Measurements from ENCODE around the gene COL27A1.

COL27A1 gene

DNA sequence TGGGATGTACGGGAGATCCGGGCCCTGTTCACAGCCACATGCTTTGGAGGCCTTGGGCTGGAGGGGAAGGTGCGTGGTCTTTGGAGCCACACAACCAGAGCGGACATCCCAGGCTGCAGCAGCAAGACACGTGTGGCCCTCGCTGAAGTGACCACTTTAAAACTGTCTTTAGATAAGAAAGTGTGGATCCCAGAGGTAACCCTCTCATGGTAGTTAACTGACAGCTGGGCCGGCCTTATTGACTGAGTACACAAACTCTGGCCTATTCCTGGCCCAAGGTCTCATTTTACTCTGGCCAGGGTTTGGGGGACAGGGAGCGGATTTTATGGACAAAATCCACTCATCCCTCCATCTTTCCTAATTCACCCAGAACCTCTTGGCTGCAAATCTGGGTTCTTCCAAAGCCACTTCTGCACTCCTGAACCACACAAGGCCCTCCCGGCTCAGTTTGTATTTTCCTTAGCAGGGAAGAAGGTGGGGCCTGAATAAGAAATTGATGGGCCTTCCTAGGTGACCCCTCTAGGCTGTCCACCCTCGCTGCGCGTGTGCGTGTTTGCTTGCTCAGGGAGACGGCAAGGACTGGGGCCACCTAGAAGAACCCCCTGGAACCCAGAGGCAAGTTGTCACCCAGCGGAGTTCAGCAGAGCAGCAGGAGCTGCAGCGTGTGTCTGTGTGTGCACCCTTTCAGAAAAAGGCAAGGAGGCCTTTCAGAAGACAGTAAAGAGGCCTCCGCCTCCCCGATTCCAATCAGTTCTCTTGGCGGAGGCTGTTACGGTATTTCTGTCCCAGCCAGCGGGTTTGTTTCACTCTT lies 94.3 kb downstream of the COL27A1 start:
- no peak for DNase-seq

GRCh38 chr9:114250235-114250568 lies 94.9 kb downstream of the COL27A1 start:
- DNase-seq: no peak

DNA sequence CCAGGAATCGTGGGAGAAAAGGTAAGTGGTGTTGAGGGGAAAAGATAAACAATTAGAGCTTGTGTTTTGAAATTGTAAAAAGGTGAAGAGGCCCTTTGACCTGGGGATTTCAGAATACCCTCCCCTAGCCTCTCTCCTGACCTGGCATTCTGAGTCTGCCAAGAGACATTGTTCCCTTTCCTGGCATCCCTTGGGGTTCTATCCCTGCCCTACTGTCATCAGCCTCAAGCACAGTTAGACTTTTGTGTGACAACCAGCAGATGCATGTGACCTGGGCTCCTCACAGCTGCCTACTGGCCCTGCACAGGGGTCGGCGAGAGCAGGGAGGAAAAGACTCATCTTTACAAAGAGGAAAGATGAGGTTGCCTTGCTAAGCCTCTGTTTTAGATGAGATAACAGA lies 95.3 kb downstream of the COL27A1 start:
- no peak for DNase-seq

DNA sequence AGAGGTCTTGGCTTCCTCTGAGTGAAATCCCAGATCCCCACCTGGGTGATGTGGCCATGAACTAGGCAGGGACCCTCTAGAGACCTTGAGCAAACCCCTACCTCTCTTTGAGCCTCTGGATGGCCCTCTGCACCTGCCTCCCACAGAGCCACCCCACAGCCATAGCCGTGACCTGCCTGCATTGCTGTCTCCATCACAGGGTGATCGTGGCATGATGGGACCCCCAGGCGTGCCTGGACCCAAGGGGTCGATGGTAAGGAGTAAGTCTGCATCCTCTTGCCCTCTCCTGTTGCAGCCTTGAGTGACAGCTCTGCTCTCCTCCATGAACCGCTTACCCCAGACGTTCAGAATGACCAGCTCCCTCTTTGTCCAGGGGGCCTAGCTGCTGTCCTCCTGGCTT lies 97.1 kb downstream of the COL27A1 start:
- DNase-seq: no peak

DNA sequence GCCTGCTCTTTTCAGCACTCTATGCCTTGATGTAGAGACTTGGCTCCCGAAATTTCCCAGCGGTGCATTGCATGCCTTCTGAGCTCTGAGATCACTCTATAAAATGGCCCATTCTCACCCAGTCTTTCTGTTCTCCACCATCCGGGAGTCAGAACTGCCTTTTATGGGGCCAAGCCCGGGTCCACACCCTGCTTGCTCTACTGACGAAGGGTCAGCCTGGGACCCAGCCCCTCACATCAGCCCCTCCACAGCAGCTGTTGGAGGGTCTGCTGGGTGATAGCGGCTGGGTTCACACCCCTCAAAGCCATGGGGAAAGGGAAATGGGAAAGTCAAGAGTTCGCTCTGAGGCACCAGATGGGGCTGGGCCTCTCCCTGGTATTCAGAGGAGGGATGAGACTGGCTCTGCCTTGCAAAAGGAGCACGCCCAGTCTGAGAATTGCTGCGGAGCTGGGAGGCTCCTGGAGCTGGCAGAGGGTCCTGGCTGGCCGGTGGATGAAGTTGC lies 101.5 kb downstream of the COL27A1 start:
- no peak for DNase-seq

DNA sequence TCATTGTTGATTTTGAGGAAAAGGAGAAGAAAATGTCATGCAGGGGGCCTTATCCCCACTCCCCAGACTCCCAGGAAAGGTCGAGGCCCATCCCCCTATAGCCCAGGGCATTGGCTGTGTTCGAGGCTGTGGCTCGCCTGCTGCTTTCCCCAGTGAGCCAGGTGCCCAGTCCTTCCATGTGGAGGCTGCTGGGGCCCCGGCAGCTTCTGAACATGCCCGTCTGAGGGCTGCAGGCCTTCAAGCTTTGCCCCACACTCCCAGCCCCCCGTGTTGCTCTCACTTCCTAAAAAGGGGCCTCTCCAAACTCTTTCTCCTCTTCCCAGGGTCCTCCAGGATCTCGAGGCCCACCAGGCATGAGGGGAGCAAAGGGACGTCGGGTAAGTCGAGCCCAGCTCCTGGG lies 102.9 kb downstream of the COL27A1 start:
- DNase-seq: no peak

DNA sequence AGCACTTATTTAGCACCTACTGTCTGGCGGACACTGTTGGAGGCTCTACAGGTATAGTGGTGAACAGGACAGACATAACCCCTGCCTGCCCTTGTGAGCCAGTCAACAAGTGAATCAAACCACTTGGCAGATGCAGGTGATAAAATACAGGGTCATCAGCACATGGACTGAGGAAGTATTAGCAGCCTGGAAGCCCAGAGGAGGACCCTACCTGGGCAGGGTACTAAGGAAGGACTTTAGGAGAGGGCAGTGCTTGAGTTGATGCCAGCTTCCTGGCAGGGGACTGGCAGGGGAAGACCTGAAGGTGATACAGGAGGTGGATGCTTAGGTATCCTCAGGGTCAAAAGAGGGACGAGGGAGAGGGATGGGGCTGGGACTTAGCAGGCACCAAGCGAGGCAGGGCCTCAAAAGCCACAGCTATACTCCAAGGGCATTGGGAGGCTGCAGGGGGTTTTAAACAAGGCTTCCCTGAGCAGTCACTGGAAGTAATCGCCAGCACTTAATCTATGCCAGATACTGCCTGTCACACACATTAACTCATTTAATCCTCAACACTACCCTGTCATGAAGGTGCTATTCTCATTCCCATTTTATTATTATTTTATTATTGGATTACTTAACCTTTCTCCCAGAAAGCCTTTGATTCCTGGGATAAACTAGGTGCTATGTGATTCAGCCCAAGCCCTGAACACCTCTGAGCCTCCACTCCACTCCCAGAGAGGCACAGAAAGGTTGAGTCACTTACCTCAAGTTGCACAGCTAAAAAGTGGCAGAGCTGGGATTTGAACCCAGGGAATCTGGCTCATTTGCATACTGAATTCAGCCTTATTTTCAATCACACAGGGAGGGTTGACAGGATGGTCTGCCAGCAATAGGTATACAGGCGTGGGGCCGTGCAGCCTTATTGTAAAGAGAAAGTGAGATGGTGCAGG lies 103.8 kb downstream of the COL27A1 start:
- no peak for DNase-seq

- DNase-seq: no peak
Observed at GRCh38 chr9:114259798-114260523, 104.6 kb downstream of the COL27A1 start.

DNA sequence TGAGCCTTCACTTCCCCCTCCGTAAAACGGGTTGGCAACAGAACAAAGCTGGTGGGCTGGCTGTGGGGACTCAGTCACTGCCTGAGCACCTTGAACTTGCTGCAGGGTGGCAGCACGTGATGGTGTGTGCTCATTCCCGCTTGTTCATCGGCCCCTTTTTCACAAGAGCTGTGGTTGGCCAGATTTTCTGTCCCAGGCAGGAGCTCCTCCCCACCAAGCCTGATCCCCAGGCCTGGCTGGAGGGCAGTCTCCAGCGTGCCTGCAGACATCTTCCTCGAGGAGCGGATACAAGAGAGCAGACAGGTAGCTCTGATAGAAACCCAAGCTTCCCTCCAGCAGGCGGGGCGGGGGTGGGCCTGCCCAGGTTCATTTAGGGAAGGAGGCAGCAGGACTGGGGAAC lies 105.7 kb downstream of the COL27A1 start:
- no peak for DNase-seq

DNA sequence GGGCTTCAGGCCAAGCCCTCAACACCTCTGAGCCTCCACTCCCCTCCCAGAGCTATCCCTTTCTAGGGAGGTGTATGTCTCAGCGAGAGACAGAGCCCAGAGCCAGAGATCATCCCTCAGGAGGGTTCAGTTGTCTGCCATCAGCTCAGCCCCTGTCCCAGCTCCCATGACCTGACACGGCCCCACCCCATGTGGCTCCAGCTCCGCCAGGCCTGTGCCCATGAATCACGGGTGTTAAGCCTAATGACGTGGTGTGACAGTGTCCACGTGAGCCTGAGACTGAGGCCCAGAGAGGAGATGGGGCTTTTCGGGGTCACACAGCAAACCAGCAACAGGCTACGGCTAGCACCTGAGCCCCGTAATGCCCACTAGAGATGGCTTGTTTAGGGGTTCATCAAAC lies 106.7 kb downstream of the COL27A1 start:
- no peak for DNase-seq

GRCh38 chr9:114263853-114264510 lies 108.6 kb downstream of the COL27A1 start:
- no peak for DNase-seq

DNA sequence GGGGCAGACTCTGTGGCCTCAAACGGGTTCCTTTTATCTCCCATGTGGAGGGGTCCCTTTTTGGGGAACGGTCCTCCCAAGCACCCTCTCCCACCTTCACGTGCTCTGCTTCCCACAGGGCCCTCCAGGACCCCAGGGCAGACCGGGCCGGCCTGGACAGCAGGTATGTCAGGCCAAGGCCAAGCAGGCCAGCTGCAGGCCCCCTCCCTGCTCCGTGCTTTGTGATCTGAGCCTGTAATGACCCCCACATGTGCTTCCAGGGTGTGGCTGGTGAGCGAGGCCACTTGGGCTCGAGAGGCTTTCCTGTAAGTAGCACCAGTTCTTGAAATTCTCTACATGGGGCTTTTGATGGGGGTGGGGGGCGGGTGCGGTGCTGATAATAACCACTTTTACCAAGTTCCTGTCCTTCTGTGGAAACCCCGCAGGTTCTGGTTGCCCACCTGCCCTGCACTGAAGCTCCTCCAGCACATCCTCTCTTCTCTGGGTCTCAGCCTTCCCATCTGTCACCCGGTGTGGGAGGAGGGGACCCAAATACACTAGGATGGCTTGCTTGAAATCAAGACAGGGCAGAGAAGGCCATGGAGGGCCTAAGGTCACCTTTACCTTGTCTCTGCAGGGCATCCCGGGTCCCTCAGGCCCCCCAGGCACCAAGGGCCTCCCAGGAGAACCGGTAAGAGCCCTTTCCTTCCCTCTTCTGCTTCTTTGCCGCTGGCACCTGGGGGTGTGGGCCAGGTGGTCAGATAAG lies 109.6 kb downstream of the COL27A1 start:
- DNase-seq: no peak

GRCh38 chr9:114266969-114267368 lies 111.6 kb downstream of the COL27A1 start:
- no peak for DNase-seq

GRCh38 chr9:114269023-114269422 lies 113.7 kb downstream of the COL27A1 start:
- no peak for DNase-seq

- no peak for DNase-seq
Observed at GRCh38 chr9:114270120-114270975, 115.0 kb downstream of the COL27A1 start.

DNA sequence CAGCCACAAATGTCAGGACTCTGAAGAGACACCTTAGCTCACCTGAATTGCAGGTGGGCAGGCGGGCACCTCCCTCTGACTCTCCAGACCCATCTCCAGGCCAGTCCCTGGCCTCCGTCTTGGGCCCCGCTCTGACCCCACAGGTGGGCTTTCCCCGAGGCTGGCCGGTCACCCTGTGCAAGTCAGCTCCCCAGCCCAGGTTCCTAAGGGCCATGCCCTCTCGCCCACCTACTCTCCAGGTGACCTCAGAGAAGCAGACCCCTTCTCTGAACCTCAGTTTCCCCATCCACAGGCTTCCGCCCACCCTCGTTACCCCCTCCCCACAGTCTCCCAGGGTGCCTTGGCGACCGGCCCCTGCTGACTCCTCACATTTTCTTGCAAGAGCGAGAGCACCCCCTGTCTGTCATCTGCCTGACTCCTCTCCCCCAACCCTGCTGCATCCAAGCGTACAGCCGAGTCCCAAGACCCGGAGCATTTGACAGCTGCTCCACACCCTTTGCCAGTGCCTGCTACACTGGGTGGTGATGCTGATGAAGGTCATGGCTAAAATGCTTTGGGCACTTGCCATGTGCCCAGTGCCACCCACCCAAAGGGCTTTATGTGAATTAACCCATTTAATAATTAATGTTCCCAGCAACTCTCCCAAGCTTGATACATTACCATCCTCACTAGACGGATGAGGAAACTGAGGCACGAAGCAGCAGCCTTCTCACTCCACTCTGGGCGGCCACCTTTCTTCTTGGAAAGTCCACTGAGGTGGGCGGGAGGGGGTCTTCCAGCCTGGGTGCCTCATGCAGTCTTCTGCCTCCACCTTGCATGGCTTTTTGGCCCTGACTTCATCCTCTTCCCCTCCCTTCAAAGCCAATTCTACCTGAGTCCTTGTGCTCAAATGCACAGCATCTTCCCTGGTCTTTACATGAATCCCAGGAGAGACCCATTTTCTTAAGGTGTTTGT lies 116.5 kb downstream of the COL27A1 start:
- DNase-seq: peak; percentile 4

DNA sequence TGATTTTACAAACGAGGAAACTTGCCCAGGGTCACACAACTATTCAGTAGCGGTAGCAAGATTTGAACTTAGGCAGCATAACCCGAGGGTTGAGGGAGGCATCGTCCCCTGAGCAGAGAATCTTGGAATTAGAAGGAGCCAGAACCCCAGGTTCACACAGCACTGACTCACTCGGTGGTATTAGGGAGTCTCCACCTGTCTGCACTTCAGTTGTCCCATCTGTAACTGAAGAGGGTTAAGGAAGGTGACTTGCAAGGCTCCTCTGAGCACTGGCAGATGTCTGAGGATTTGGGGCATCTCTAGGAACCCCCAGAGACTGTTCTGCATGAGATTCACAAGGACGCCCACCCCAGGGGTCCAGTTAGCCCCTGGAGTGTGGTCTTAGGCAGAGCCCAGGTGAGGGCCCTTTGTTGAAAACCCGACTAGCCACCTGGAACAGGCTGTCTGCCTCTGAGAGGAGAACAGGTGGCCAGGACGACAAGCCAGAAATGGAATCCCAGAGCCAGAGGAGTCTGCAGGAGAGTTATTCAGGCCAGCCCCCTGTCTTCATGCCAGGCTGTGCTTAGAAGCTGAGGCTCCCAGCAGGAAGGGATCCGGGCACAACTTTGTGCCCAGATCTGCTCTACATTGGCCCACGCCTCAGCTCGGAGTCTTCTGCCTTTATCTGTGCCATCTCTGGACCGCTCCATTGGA lies 117.5 kb downstream of the COL27A1 start:
- DNase-seq: no peak

DNA sequence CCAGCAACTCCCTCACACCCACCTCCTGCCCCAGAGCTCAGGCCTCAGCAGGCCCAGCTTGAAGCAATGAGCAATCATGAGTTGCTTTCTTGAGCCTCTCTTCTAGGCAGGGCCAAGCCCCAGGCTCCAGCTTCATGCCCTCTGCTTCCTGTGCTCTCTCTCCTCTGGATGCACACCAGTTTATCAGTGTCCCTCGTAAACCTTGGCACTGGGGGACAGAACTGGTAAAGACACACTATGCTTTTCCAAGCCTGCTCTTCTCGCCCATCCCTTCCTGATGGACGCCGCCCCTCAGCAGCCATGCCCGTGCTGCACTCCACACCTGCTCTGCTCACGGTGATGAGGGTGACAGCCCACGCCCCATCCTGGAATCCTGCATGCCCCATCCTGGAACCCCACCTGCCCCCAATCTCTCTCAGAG lies 118.1 kb downstream of the COL27A1 start:
- DNase-seq: no peak

DNA sequence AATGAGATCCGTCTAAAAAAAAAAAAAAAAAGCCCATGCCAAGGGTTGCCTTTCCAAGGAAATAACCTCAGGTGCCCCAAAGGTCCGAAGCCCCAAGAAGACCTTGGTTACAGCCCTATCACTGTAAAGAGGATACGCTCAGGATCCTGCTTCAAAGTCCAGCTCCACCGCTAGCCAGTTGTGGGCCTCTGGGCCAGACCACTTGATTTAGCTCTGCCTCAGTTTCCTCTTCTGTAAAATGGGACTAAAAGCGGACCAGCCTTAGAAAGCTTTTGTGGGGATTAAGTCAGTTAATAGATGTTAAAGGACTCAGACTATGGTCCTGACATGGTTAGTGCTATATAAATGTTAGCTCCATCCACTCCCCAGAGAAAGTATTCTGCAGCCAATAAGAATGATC lies 118.9 kb downstream of the COL27A1 start:
- no peak for DNase-seq
